K562 (cell line): ENCODE measurements around the gene ZNF689. TPM values are rescaled to one million over a fixed set of nuclear protein-coding genes. Genes with fewer than 3 reads are reported as not detected.
A peak's percentile ranks its signal among the peaks of the same experiment; 100 is the strongest.

Source experiments
- ATAC-seq: fragments of 200-7000 bp; cut with Tn5 transposase; 3 replicates; pipeline ENCODE4 v1.9.1; 2020; ENCODE audit warnings: moderate library complexity
- BruUV-seq: library from RNA; stranded (reverse); fragments of 400-500 nt; replicated peaks from 2 replicates; lab custom pipeline; 2021; lab: Mats Ljungman, UMichigan
- CTCF ChIA-PET: fragments of 300-600 bp; formaldehyde crosslinking; extraction: SDS; loops from one replicate; lab custom pipeline; 2021; ENCODE audit warnings: low intra/inter-chr PET ratio; lab: Yijun Ruan, JAX
- POLR2A ChIA-PET: fragments of 300-600, 350-650 bp; sonication (Branson Sonifier 250); formaldehyde crosslinking; extraction: SDS; loops from one replicate; lab custom pipeline; 2021; ENCODE audit warnings: antibody characterized with exemption, inconsistent platforms; lab: Yijun Ruan, JAX
- DNase-seq, 4 experiments: peaks; one replicate each; pipeline versions ENCODE4 v3.0.0 to v3.0.0-alpha.2; 2011 to 2018; ENCODE audit warnings: low spot score in 3 of 4, mixed read lengths in 3 of 4; ENCODE audit errors: extremely low read depth in 1 of 4
- FAIRE-seq: peaks from 2 replicates; lab custom pipeline; 2011; peaks lifted over from hg19 to GRCh38; lab: Jason Lieb, UNC
- H2AFZ ChIP-seq: 2 replicates; pipeline ENCODE4 v1.6.0; 2011; ENCODE audit warnings: low read depth, low read length, control low read depth, inconsistent platforms
- H3K27ac ChIP-seq: fragments of 200-600 bp; 3 replicates; pipeline ENCODE4 v1.8.0; 2011; ENCODE audit warnings: low read depth, mild to moderate bottlenecking, control low read depth, inconsistent platforms, low read length, moderate library complexity, mixed read lengths; ENCODE audit errors: extremely low read depth
- H3K27me3 ChIP-seq, 2 experiments: fragments of 300-600 bp in 1 of 2; 2 replicates in 1 of 2; 3 replicates in 1 of 2; pipeline versions ENCODE4 v1.6.0 to v1.8.0; 2011; ENCODE audit warnings: inconsistent platforms in 2 of 2, low read length in 2 of 2, mild to moderate bottlenecking in 1 of 2, mixed read lengths in 1 of 2, moderate library complexity in 1 of 2; ENCODE audit not compliant: control insufficient read depth in 2 of 2, insufficient read depth in 2 of 2
- H3K36me3 ChIP-seq: fragments of 300-600 bp; 3 replicates; pipeline ENCODE4 v1.8.0; 2011; ENCODE audit warnings: mild to moderate bottlenecking, low read length, inconsistent platforms; ENCODE audit not compliant: control insufficient read depth, insufficient read depth
- H3K4me1 ChIP-seq, 2 experiments: fragments of 200-600 bp in 1 of 2; replicated peaks in 1 of 2; 2 replicates in 1 of 2; 3 replicates in 1 of 2; pipeline versions ENCODE4 v1.5.1 to v1.8.0; 2011; ENCODE audit warnings: inconsistent platforms in 2 of 2, low read length in 2 of 2, mild to moderate bottlenecking in 1 of 2, mixed read lengths in 1 of 2, moderate library complexity in 1 of 2; ENCODE audit not compliant: control insufficient read depth in 2 of 2, insufficient read depth in 2 of 2
- H3K4me2 ChIP-seq: 2 replicates; pipeline ENCODE4 v1.6.1; 2011; ENCODE audit warnings: low read length, control low read depth, inconsistent platforms, mixed read lengths; ENCODE audit not compliant: insufficient read depth
- H3K4me3 ChIP-seq: fragments of 200-600 bp; sonication (generic), shearing (Covaris generic); 2 replicates; pipeline ENCODE4 v1.5.1; 2016; ENCODE audit warnings: control low read depth, inconsistent platforms
- H3K79me2 ChIP-seq: fragments of 200-600 bp; 3 replicates; pipeline ENCODE4 v1.8.0; 2011; ENCODE audit warnings: low read length, inconsistent platforms; ENCODE audit not compliant: control insufficient read depth, insufficient read depth
- H3K9ac ChIP-seq, 2 experiments: 2 replicates each; pipeline versions ENCODE4 v1.6.0 to v1.6.1; 2011; ENCODE audit warnings: low read depth in 2 of 2, low read length in 2 of 2, control low read depth in 1 of 2, inconsistent platforms in 1 of 2, mild to moderate bottlenecking in 1 of 2, mixed read lengths in 1 of 2; ENCODE audit not compliant: insufficient read depth in 1 of 2
- H3K9me1 ChIP-seq: one replicate; pipeline ENCODE4 v1.6.0; 2011; ENCODE audit warnings: inconsistent platforms, mild to moderate bottlenecking, low read length, moderate library complexity; ENCODE audit not compliant: control insufficient read depth, insufficient read depth
- H3K9me3 ChIP-seq: replicated peaks from 2 replicates; pipeline ENCODE4 v1.5.1; 2011; ENCODE audit warnings: low read depth, low read length, inconsistent platforms; ENCODE audit not compliant: control insufficient read depth, insufficient read depth
- H4K20me1 ChIP-seq: replicated peaks from 2 replicates; pipeline ENCODE4 v1.6.1; 2011; ENCODE audit warnings: low read length, inconsistent platforms, mixed read lengths; ENCODE audit not compliant: control insufficient read depth, insufficient read depth
- WGBS: fragments of 100-300 bp; shearing (Covaris generic); methylation state at CpG from one replicate; pipeline ENCODE4 v1.1.6; 2016; ENCODE audit warnings: low coverage, mixed read lengths; ENCODE audit not compliant: insufficient coverage; ENCODE audit errors: missing lambda C conversion rate; 5-methylcytosine and 5-hydroxymethylcytosine counted together
- in situ Hi-C: fragments of 300-500 bp; cut with MboI; formaldehyde crosslinking; loops from 4 replicates; pipeline ENCODE4 v1.15.0; 2018; ENCODE audit warnings: inconsistent platforms, mixed read lengths
- intact Hi-C: fragments of 100-400 bp; cut with micrococcal nuclease; formaldehyde crosslinking; loops from 2 replicates; pipeline ENCODE4 v1.14.2; 2022
- polyA plus RNA-seq, 8 experiments: library from polyadenylated mRNA; depleted of rRNA in 4 of 8; stranded (reverse) in 5 of 8; unstranded in 3 of 8; fragments of >200 nt; fragmentation: Nextera tagmentation in 2 of 8; fragmentation: Illumina TruSeq in 1 of 8; extraction: Ambion mirVana in 2 of 8; extraction: Trizol in 1 of 8; gene quantifications; 2 replicates each; pipeline versions ENCODE4 v1.2.1 to v1.2.3, GENCODE V29; 2011 to 2014; ENCODE audit warnings: inconsistent platforms in 1 of 8, missing spikeins in 1 of 8
- total RNA-seq, 7 experiments: library from RNA; depleted of rRNA in 6 of 7; stranded (reverse); fragments of >200 nt in 6 of 7; fragmentation: Illumina TruSeq in 2 of 7; extraction: Trizol in 2 of 7; gene quantifications; 2 replicates each; pipeline versions ENCODE4 v1.2.1 to v1.2.3, GENCODE V29; 2011 to 2021; ENCODE audit warnings: low replicate concordance in 1 of 7
- TF ChIP-seq, protein P1 (sequence below): IDR thresholded peaks from 2 replicates; pipeline ENCODE4 v1.6.1; 2016; ENCODE audit warnings: missing genetic modification characterization, missing compliant biosample characterization
- TF ChIP-seq, protein P2 (sequence below), 2 experiments: fragments of 200-800 bp in 1 of 2; sonication (Bioruptor generic) in 1 of 2; sonication (generic) in 1 of 2; formaldehyde crosslinking in 1 of 2; IDR thresholded peaks in 1 of 2; conservative IDR thresholded peaks in 1 of 2; 2 replicates each; pipeline versions ENCODE4 v1.5.0 to v1.6.1; 2016 to 2020; ENCODE audit warnings: missing compliant biosample characterization in 1 of 2, missing genetic modification characterization in 1 of 2, missing genetic modification reagents in 1 of 2

The ZNF689 gene
- total and polyA plus RNA-seq, 9 of the 15 experiments (the other 6 are each of a cell fraction or from before 2014, with no cell fraction given): 5.4 to 15.4 (median 10.8) TPM

DNA sequence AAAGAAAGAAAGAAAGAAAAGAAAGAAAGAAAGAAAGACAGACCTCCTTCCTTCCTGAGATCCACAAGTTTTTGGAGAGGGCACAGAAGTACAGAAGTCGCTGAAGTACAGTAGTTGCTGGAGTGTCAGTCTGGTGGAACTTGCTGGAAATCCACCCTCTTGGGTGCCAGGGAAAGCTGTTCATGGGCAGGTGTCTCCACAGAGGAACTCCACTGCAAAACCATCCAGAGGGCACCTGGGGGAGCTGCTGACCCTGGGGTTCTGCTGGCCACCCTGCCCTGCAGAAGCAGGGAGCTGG lies 37.0 kb upstream of the ZNF689 start:
- Histone ChIP-seq H3K9me3 (no peaks in the 10 kb centered on the region; the same call in 1 of the 2 replicates), H3K4me3 (no peak overlapping the region), H3K27ac (no peak overlapping the region), H3K79me2 (peaks cover 12% of the 10 kb centered on the region), H3K36me3 (no peaks in the 10 kb centered on the region), H3K4me1 (peaks cover 7 to 30% of the 10 kb centered on the region in 2 experiments; a peak in 4 of 5 replicates), H3K27me3 (no peaks in the 10 kb centered on the region), H3K9me1 (no peaks in the 10 kb centered on the region), H4K20me1 (no peaks in the 10 kb centered on the region), H2AFZ (no peak overlapping the region), H3K4me2 (no peak overlapping the region), H3K9ac (peak overlapping the region in 1 of 2 experiments; percentile 82; a peak in 1 of 4 replicates)
- no peak for ATAC-seq
- no peak for FAIRE-seq
- in situ Hi-C loops (loop anchor here (25.0 kb wide), 2 partner anchors 435 to 1185 kb away; partner anchors contain the start of genes BOLA2, SLX1B and SULT1A4), intact Hi-C loops (no loop called here)
- CTCF ChIA-PET: no interaction called here
- TF ChIP-seq, protein P1, sequence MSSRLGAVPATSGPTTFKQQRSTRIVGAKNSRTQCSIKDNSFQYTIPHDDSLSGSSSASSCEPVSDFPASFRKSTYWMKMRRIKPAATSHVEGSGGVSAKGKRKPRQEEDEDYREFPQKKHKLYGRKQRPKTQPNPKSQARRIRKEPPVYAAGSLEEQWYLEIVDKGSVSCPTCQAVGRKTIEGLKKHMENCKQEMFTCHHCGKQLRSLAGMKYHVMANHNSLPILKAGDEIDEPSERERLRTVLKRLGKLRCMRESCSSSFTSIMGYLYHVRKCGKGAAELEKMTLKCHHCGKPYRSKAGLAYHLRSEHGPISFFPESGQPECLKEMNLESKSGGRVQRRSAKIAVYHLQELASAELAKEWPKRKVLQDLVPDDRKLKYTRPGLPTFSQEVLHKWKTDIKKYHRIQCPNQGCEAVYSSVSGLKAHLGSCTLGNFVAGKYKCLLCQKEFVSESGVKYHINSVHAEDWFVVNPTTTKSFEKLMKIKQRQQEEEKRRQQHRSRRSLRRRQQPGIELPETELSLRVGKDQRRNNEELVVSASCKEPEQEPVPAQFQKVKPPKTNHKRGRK (tag): peak; percentile 68
- TF ChIP-seq, protein P2, sequence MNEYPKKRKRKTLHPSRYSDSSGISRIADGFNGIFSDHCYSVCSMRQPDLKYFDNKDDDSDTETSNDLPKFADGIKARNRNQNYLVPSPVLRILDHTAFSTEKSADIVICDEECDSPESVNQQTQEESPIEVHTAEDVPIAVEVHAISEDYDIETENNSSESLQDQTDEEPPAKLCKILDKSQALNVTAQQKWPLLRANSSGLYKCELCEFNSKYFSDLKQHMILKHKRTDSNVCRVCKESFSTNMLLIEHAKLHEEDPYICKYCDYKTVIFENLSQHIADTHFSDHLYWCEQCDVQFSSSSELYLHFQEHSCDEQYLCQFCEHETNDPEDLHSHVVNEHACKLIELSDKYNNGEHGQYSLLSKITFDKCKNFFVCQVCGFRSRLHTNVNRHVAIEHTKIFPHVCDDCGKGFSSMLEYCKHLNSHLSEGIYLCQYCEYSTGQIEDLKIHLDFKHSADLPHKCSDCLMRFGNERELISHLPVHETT (CRISPR knock-in tag; conservative IDR thresholded peaks at IDR 0.05 in 1 of 2, IDR thresholded peaks at IDR 0.05 in 1 of 2): no peak
- POLR2A ChIA-PET: no interaction called here
- no CpG with 5 or more reads among the region's 1 CpG for WGBS
- no peak for DNase-seq
- no TSS peak for BruUV-seq
